Trophoblast cell (in vitro differentiated cells and primary cell): ENCODE measurements around the gene LMF2.
"Not testable (repeated sequence)": the region's sequence is repeated elsewhere in the genome, so short reads cannot be mapped to it uniquely, and the experiment has no call there.

Source experiments
- DNase-seq, 2 donors: peaks; one replicate each; pipeline ENCODE4 v3.0.0-alpha.2; 2016
- H2AFZ ChIP-seq: 2 replicates; pipeline ENCODE4 v1.6.1; 2013; ENCODE audit warnings: low read length, moderate library complexity, mild to moderate bottlenecking; ENCODE audit not compliant: insufficient read depth, poor library complexity
- H2AK5ac ChIP-seq: 2 replicates; pipeline ENCODE4 v1.6.1; 2013; ENCODE audit warnings: mild to moderate bottlenecking, low read length
- H2BK120ac ChIP-seq: 2 replicates; pipeline ENCODE4 v1.6.1; 2013; ENCODE audit warnings: low read length, mild to moderate bottlenecking, moderate library complexity; ENCODE audit not compliant: insufficient read depth, poor library complexity
- H2BK12ac ChIP-seq: 2 replicates; pipeline ENCODE4 v1.6.1; 2013; ENCODE audit warnings: mild to moderate bottlenecking, low read length, moderate library complexity
- H2BK5ac ChIP-seq: 2 replicates; pipeline ENCODE4 v1.6.1; 2013; ENCODE audit warnings: low read length, low read depth, moderate library complexity, mild to moderate bottlenecking; ENCODE audit not compliant: poor library complexity
- H3K14ac ChIP-seq: 2 replicates; pipeline ENCODE4 v1.6.1; 2013; ENCODE audit warnings: mild to moderate bottlenecking, low read length
- H3K18ac ChIP-seq: 2 replicates; pipeline ENCODE4 v1.6.1; 2013; ENCODE audit warnings: mild to moderate bottlenecking, low read length
- H3K23ac ChIP-seq: 2 replicates; pipeline ENCODE4 v1.6.1; 2013; ENCODE audit warnings: low read length
- H3K27ac ChIP-seq: 2 replicates; pipeline ENCODE4 v1.5.1; 2013; ENCODE audit warnings: low read depth, mild to moderate bottlenecking, inconsistent platforms, low read length, moderate library complexity
- H3K27me3 ChIP-seq: 2 replicates; pipeline ENCODE4 v1.6.1; 2013; ENCODE audit warnings: inconsistent platforms, mild to moderate bottlenecking, low read length, moderate library complexity; ENCODE audit not compliant: insufficient read depth
- H3K36me3 ChIP-seq, 2 experiments: 1 replicate in 1 of 2; 2 replicates in 1 of 2; pipeline ENCODE4 v1.6.1; 2013; ENCODE audit warnings: low read length in 2 of 2, mild to moderate bottlenecking in 2 of 2, moderate library complexity in 1 of 2; ENCODE audit not compliant: insufficient read depth in 2 of 2, control insufficient read depth in 1 of 2
- H3K4ac ChIP-seq: 2 replicates; pipeline ENCODE4 v1.6.1; 2013; ENCODE audit warnings: low read depth, mild to moderate bottlenecking, low read length, moderate library complexity
- H3K4me1 ChIP-seq, 2 experiments: 1 replicate in 1 of 2; 2 replicates in 1 of 2; pipeline ENCODE4 v1.6.1; 2013; ENCODE audit warnings: low read length in 2 of 2, mild to moderate bottlenecking in 2 of 2, moderate library complexity in 1 of 2; ENCODE audit not compliant: insufficient read depth in 2 of 2, control insufficient read depth in 1 of 2
- H3K4me2 ChIP-seq: 2 replicates; pipeline ENCODE4 v1.6.1; 2013; ENCODE audit warnings: inconsistent platforms, mild to moderate bottlenecking, low read length, moderate library complexity
- H3K4me3 ChIP-seq: 2 replicates; pipeline ENCODE4 v1.5.1; 2013; ENCODE audit warnings: mild to moderate bottlenecking, low read depth, low read length, inconsistent platforms
- H3K79me1 ChIP-seq: one replicate; pipeline ENCODE4 v1.6.1; 2013; ENCODE audit warnings: low read length
- H3K79me2 ChIP-seq: 2 replicates; pipeline ENCODE4 v1.6.1; 2013; ENCODE audit warnings: low read length, mild to moderate bottlenecking; ENCODE audit not compliant: control insufficient read depth, insufficient read depth, poor library complexity
- H3K9ac ChIP-seq: 2 replicates; pipeline ENCODE4 v1.6.1; 2013; ENCODE audit warnings: mild to moderate bottlenecking, low read length
- H3K9me3 ChIP-seq: 2 replicates; pipeline ENCODE4 v1.6.1; 2013; ENCODE audit warnings: low read depth, mild to moderate bottlenecking, control low read depth, inconsistent platforms, low read length; ENCODE audit not compliant: insufficient read depth
- H4K12ac ChIP-seq: 2 replicates; pipeline ENCODE4 v1.6.1; 2013; ENCODE audit warnings: low read depth, mild to moderate bottlenecking, low read length, moderate library complexity
- H4K8ac ChIP-seq: 2 replicates; pipeline ENCODE4 v1.6.1; 2013; ENCODE audit warnings: low read depth, mild to moderate bottlenecking, low read length, moderate library complexity
- H4K91ac ChIP-seq: one replicate; pipeline ENCODE4 v1.6.1; 2013; ENCODE audit warnings: low read depth, mild to moderate bottlenecking, low read length, moderate library complexity
- WGBS: extraction: QIAGEN DNeasy Blood & Tissue Kit; methylation state at CpG from one replicate; pipeline ENCODE4 v1.1.7; 2013; ENCODE audit warnings: missing lambda C conversion rate; ENCODE audit not compliant: insufficient read length, insufficient coverage; ENCODE audit errors: extremely low coverage; 5-methylcytosine and 5-hydroxymethylcytosine counted together

LMF2 gene

DNA sequence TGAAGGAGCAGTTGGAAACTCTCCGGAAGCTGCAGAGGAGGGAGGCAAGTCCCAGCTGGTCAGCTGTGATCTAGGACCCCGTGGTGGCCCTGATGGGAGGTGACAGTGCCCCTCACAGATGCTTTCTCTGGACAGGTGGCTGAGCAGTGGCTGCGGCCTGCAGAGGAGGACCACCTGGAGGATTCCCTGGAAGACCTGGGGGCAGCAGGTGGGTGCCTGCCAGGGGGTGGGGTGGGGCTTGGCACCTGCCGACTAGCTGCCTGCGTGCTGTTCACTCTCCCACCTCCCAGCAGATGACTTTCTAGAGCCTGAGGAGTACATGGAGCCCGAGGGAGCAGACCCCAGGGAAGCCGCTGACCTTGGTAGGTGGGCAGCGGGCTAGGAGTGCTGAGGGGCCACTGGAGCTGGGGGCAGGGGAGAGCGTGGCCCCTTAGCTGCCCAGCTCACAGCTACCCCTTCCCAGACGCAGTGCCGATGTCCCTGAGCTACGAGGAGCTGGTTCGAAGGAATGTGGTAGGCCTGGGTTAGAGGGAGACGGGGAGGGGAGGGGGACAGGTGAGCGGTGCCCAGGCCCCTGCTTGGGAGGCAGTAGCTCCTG lies 14.8 kb upstream of the LMF2 start:
- no peak overlapping the region for H3K4ac ChIP-seq
- no peak overlapping the region for H3K4me3 ChIP-seq
- no peak overlapping the region for H2BK120ac ChIP-seq
- H2BK12ac ChIP-seq, result no peak overlapping the region
- H4K91ac ChIP-seq, result no peak overlapping the region
- no peak overlapping the region for H4K12ac ChIP-seq
- peaks cover 19 to 23% of the 10 kb centered on the region in 2 experiments for H3K4me1 ChIP-seq
- no peak overlapping the region for H2BK5ac ChIP-seq
- no peak overlapping the region for H3K4me2 ChIP-seq
- H3K23ac ChIP-seq, result no peak overlapping the region
- H2AK5ac ChIP-seq, result no peak overlapping the region
- H3K9ac ChIP-seq, result no peak overlapping the region
- H3K79me2 ChIP-seq, result peaks cover 16% of the 10 kb centered on the region
- H4K8ac ChIP-seq, result no peak overlapping the region
- H3K18ac ChIP-seq, result no peak overlapping the region
- H3K36me3 ChIP-seq, result peaks cover 58 to 62% of the 10 kb centered on the region in 2 experiments
- no peaks in the 10 kb centered on the region for H3K27me3 ChIP-seq
- peaks cover 18% of the 10 kb centered on the region for H3K79me1 ChIP-seq
- H2AFZ ChIP-seq, result no peak overlapping the region
- H3K14ac ChIP-seq, result no peak overlapping the region
- H3K27ac ChIP-seq, result no peak overlapping the region
- no CpG with 5 or more reads among the region's 15 CpGs for WGBS
- no peak for DNase-seq
- no peaks in the 10 kb centered on the region for H3K9me3 ChIP-seq

DNA sequence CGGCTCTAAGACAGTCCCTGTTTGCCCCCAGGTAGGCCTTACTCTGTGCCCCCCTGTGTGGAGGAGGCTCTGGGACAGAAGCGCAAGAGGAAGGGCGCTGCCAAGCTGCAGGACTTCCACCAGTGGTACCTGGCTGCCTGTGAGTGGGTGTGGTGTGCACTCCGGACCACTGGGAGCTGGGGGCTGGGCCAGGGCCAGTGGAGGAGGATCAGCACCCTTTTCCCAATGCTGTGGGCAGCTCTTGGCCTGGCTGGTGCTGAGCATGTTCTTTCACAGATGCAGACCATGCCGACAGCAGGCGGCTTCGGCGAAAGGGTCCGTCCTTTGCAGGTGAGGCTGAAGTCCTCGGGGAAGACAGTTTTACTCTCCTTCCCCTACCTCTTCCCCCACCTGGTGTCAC lies 14.2 kb upstream of the LMF2 start:
- Histone ChIP-seq H3K79me2 (peaks cover 16% of the 10 kb centered on the region), H3K27me3 (no peaks in the 10 kb centered on the region), H3K9ac (no peak overlapping the region), H3K9me3 (no peaks in the 10 kb centered on the region), H3K18ac (no peak overlapping the region), H3K36me3 (peaks cover 64 to 68% of the 10 kb centered on the region in 2 experiments), H2BK120ac (no peak overlapping the region), H4K12ac (no peak overlapping the region), H3K23ac (no peak overlapping the region), H2BK12ac (no peak overlapping the region), H3K4me1 (peaks cover 15 to 17% of the 10 kb centered on the region in 2 experiments), H3K4ac (no peak overlapping the region), H2AK5ac (no peak overlapping the region), H3K14ac (no peak overlapping the region), H2AFZ (no peak overlapping the region), H4K8ac (no peak overlapping the region), H3K4me3 (no peak overlapping the region), H4K91ac (no peak overlapping the region), H3K4me2 (no peak overlapping the region), H3K27ac (no peak overlapping the region), H2BK5ac (no peak overlapping the region), H3K79me1 (peaks cover 18% of the 10 kb centered on the region)
- WGBS, result no CpG with 5 or more reads among the region's 10 CpGs
- no peak for DNase-seq

DNA sequence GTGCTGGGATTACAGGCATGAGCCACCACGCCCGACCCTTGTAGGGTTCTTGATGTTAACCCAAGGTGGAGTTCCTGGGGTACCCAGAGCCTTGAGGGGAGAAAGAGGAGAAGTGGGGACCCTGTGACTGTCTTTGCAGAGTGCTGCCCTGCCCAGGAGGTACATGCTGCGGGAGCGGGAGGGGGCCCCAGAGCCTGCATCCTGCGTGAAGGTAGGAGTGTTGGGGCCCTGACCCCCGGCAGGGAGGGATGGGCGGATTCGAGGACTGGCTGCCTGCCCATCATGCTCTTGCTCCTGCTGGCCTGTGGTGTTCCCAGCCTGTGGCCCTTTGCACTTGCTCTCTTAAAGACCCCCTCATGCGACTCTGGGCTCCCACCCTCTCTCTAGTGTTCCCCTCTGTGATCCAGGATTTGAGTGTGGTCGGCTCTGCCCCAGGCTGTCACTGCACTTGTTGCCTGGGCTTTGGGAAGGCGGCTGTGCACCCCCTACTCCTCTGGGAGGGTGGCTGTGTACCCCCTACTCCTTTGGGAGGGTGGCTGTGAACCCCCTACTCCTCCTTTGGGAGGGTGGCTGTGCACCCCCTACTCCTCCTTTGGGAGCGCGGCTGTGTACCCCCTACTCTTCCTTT lies 13.4 kb upstream of the LMF2 start:
- Histone ChIP-seq H3K27ac (no peak overlapping the region), H2AFZ (no peak overlapping the region), H2BK120ac (no peak overlapping the region), H3K9me3 (no peaks in the 10 kb centered on the region), H3K4me2 (no peak overlapping the region), H3K4ac (no peak overlapping the region), H3K23ac (no peak overlapping the region), H3K14ac (no peak overlapping the region), H2BK12ac (no peak overlapping the region), H3K27me3 (no peaks in the 10 kb centered on the region), H2AK5ac (no peak overlapping the region), H4K8ac (no peak overlapping the region), H2BK5ac (no peak overlapping the region), H4K12ac (no peak overlapping the region), H3K18ac (no peak overlapping the region), H3K79me2 (peaks cover 10% of the 10 kb centered on the region), H3K9ac (no peak overlapping the region), H3K36me3 (peaks cover 69 to 73% of the 10 kb centered on the region in 2 experiments), H3K79me1 (peaks cover 10% of the 10 kb centered on the region), H3K4me1 (peaks cover 19% of the 10 kb centered on the region in 2 experiments), H4K91ac (no peak overlapping the region), H3K4me3 (no peak overlapping the region)
- no peak for DNase-seq
- WGBS, result no CpG with 5 or more reads among the region's 13 CpGs

DNA sequence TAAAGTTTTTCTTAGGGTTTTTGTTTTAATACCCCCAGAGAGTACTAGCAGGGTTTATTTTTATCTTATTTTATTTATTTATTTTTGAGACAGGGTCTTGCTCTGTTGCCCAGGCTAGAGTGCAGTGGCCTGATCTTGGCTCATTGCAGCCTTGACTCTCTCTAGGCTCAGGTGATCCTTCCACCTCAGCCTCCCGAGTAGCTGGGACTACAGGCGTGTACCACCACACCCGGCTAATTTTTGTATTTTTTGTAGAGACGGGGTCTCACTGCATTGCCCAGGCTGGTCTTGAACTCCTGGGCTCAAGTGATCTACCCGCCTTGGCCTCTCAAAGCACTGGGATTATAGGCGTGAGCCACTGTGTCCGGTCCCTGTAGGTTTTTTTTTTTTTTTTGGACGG lies 12.7 kb upstream of the LMF2 start:
- H3K27ac ChIP-seq, H2BK12ac ChIP-seq, H3K9ac ChIP-seq, H3K79me2 ChIP-seq, H3K4me3 ChIP-seq, H2BK120ac ChIP-seq, H3K27me3 ChIP-seq, H4K12ac ChIP-seq, H3K18ac ChIP-seq, H2AFZ ChIP-seq, H4K91ac ChIP-seq, H2AK5ac ChIP-seq, H3K9me3 ChIP-seq, H3K23ac ChIP-seq, H3K4me2 ChIP-seq, H4K8ac ChIP-seq, H3K79me1 ChIP-seq, H2BK5ac ChIP-seq, H3K4ac ChIP-seq, H3K14ac ChIP-seq, DNase-seq: not testable (repeated sequence)
- WGBS, result no CpG with 5 or more reads among the region's 8 CpGs
- Histone ChIP-seq H3K4me1 (peaks cover 19 to 23% of the 10 kb centered on the region in 2 experiments), H3K36me3 (peaks cover 69 to 74% of the 10 kb centered on the region in 2 experiments)
